KMS-11 (cell line): ENCODE data around the gene MAIP1.
A peak's percentile ranks its signal among the peaks of the same experiment; 100 is the strongest.

ENCODE experiments used
- H2AFZ ChIP-seq: fragments of 200-600 bp; sonication (generic); 2 replicates; pipeline ENCODE4 v1.6.1; 2016; ENCODE audit warnings: antibody characterized with exemption, mixed run types, low read depth
- H3K27ac ChIP-seq: fragments of 200-600 bp; sonication (generic); 2 replicates; pipeline ENCODE4 v1.6.1; 2016; ENCODE audit warnings: mild to moderate bottlenecking, mixed run types
- H3K27me3 ChIP-seq: fragments of 200-600 bp; sonication (generic); 2 replicates; pipeline ENCODE4 v1.6.1; 2017; ENCODE audit warnings: mild to moderate bottlenecking, low read depth, mixed run types, moderate library complexity; ENCODE audit not compliant: insufficient read depth
- H3K36me3 ChIP-seq: fragments of 200-600 bp; sonication (generic); 2 replicates; pipeline ENCODE4 v1.6.1; 2017; ENCODE audit warnings: mild to moderate bottlenecking, mixed run types; ENCODE audit not compliant: insufficient read depth
- H3K4me1 ChIP-seq: fragments of 200-600 bp; sonication (generic); 2 replicates; pipeline ENCODE4 v1.6.1; 2016; ENCODE audit warnings: mild to moderate bottlenecking, low read depth, mixed run types; ENCODE audit not compliant: poor library complexity, severe bottlenecking
- H3K4me2 ChIP-seq: fragments of 200-600 bp; sonication (generic); 2 replicates; pipeline ENCODE4 v1.7.0; 2016; ENCODE audit warnings: mild to moderate bottlenecking, mixed run types
- H3K4me3 ChIP-seq: fragments of 200-600 bp; sonication (generic); IDR thresholded peaks from 2 replicates; pipeline ENCODE4 v1.6.1; 2017; ENCODE audit warnings: low read depth, low read length, mixed read lengths; ENCODE audit not compliant: insufficient read depth
- H3K79me2 ChIP-seq: fragments of 200-600 bp; sonication (generic); 2 replicates; pipeline ENCODE4 v1.6.1; 2016; ENCODE audit warnings: low read depth, mixed run types; ENCODE audit not compliant: insufficient read depth
- H3K9ac ChIP-seq: fragments of 200-600 bp; sonication (generic); 2 replicates; pipeline ENCODE4 v1.6.1; 2016; ENCODE audit warnings: mild to moderate bottlenecking, mixed run types
- H4K20me1 ChIP-seq: fragments of 200-600 bp; sonication (generic); 2 replicates; pipeline ENCODE4 v1.6.1; 2016; ENCODE audit warnings: mild to moderate bottlenecking, mixed run types; ENCODE audit not compliant: insufficient read depth
- TF ChIP-seq, protein P1 (sequence below): fragments of 200-600 bp; sonication (generic); conservative IDR thresholded peaks from 2 replicates; pipeline ENCODE4 v1.6.1; 2017; ENCODE audit warnings: low read depth, mild to moderate bottlenecking, antibody characterized with exemption, low read length, moderate library complexity, mixed read lengths

MAIP1 gene, protein sequence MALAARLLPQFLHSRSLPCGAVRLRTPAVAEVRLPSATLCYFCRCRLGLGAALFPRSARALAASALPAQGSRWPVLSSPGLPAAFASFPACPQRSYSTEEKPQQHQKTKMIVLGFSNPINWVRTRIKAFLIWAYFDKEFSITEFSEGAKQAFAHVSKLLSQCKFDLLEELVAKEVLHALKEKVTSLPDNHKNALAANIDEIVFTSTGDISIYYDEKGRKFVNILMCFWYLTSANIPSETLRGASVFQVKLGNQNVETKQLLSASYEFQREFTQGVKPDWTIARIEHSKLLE

DNA sequence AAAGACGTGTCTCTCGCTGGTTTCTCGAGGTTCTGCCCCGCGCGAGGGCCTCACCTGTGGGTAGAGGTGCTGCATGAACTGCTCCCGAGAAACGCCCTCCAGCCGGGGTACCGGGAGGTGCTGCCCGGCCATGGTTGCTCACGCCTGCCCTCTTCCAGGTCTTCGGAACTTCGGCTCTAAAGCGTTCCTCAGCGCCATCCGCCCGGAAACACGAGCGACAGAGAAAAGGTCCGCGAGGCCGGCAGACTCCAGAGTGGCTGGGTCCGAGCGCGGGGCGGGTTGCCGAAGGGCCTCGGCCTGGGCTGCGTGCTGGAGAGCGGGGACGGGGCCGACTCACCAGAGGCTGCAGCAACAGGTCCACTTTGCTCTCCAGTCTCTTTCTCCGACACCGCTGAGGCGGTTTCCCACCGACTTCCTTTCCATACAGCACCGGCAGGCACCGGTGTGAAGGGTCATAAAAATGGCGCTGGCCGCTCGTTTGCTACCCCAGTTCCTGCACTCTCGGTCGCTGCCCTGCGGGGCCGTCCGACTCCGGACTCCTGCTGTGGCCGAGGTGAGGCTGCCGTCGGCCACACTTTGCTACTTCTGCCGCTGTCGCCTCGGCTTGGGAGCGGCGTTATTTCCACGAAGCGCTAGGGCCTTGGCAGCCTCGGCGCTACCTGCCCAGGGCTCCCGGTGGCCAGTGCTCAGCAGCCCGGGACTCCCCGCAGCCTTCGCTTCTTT lies at the start of gene MAIP1, which contains the start of gene TYW5:
Gene MAIP1, plus strand, starts transcription at position 244 of the 723 bp plus-strand sequence. Its CDS starts 217 bp downstream, at position 461.
Gene TYW5, minus strand, starts transcription at position 153 of the 723 bp plus-strand sequence. Its CDS starts 21 bp downstream, at position 132.
- Histone ChIP-seq H3K4me3 (peak within 1 kb of the TSS; percentile 97), H2AFZ (peak within 1 kb of the TSS; percentile 82), H3K27ac (peak within 1 kb of the TSS; percentile 89), H3K36me3 (peaks cover 10% of the 10 kb centered on the region; the same call in 1 of the 2 replicates), H3K9ac (peak within 1 kb of the TSS; percentile 89), H3K27me3 (no peaks in the 10 kb centered on the region), H4K20me1 (no peaks in the 10 kb centered on the region), H3K4me2 (peak within 1 kb of the TSS; percentile 72), H3K79me2 (peaks cover 69% of the 10 kb centered on the region), H3K4me1 (peaks cover 43% of the 10 kb centered on the region)
- TF ChIP-seq, protein P1, sequence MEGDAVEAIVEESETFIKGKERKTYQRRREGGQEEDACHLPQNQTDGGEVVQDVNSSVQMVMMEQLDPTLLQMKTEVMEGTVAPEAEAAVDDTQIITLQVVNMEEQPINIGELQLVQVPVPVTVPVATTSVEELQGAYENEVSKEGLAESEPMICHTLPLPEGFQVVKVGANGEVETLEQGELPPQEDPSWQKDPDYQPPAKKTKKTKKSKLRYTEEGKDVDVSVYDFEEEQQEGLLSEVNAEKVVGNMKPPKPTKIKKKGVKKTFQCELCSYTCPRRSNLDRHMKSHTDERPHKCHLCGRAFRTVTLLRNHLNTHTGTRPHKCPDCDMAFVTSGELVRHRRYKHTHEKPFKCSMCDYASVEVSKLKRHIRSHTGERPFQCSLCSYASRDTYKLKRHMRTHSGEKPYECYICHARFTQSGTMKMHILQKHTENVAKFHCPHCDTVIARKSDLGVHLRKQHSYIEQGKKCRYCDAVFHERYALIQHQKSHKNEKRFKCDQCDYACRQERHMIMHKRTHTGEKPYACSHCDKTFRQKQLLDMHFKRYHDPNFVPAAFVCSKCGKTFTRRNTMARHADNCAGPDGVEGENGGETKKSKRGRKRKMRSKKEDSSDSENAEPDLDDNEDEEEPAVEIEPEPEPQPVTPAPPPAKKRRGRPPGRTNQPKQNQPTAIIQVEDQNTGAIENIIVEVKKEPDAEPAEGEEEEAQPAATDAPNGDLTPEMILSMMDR = no peak; the same call in 1 of the 2 replicates

DNA sequence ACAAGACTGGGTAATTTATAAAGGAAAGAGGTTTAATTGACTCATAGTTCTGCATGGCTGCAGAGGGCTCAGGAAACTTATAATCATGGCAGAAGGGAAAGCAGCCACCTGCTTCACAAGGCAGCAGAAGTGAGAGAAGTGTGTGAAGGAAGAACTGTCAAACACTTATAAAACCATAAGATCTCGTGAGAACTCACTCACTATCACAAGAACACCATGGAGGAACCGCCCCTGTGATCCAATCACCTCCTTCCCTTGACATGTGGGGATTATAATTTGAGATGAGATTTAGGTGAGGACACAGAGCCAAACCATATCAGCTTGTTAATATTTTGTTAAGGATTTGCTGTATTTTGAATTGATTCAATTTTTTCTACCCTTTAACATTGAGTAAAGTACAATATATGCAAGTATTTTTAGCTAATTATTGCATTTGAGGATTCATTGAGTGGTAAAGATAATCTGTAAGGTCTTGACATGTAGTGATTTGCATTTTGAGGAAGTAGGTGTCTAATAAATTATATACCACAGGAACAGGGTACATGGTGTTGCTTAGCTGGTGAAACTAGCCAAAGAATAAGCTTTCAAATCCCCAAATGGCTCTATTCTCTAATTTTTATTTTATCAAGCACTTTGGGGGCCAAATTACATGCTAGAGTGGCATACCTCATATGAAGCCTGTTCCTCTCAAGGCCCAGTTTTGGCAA lies 48.2 kb upstream of the MAIP1 start:
- Histone ChIP-seq H3K4me2 (no peak overlapping the region), H3K79me2 (peaks cover 7% of the 10 kb centered on the region; the same call in 1 of the 2 replicates), H4K20me1 (no peaks in the 10 kb centered on the region), H3K27me3 (no peaks in the 10 kb centered on the region), H3K4me3 (no peak overlapping the region), H3K27ac (no peak overlapping the region), H2AFZ (no peak overlapping the region), H3K4me1 (peaks cover 8% of the 10 kb centered on the region), H3K9ac (no peak overlapping the region), H3K36me3 (no peaks in the 10 kb centered on the region)
- TF ChIP-seq, protein P1 = no peak

GRCh38 chr2:199910338-199911051 lies 44.9 kb upstream of the MAIP1 start:
- H2AFZ ChIP-seq = peak overlapping the region; percentile 76
- H3K4me3 ChIP-seq = no peak overlapping the region
- TF ChIP-seq, protein P1 = no peak
- no peaks in the 10 kb centered on the region for H4K20me1 ChIP-seq
- peaks cover 26% of the 10 kb centered on the region for H3K4me1 ChIP-seq
- peak overlapping the region; percentile 91; the same call in 1 of the 2 replicates for H3K9ac ChIP-seq
- H3K79me2 ChIP-seq = peaks cover 35% of the 10 kb centered on the region
- no peaks in the 10 kb centered on the region for H3K36me3 ChIP-seq
- no peaks in the 10 kb centered on the region for H3K27me3 ChIP-seq
- H3K4me2 ChIP-seq = peak overlapping the region; percentile 79; the same call in 1 of the 2 replicates
- peak overlapping the region; percentile 92 for H3K27ac ChIP-seq
